GM21576 (cell line): ENCODE data around the gene GNB1L.

Experiments used
- ATAC-seq: cut with Tn5 transposase; IDR thresholded peaks from one replicate; pipeline ENCODE4 v1.9.1; 2021; ENCODE audit warnings: mild to moderate bottlenecking, moderate library complexity; ENCODE audit not compliant: unreplicated experiment

The GNB1L gene

GRCh38 chr22:19811811-19812771, 42.6 kb downstream of the GNB1L start:
- ATAC-seq: no peak

GRCh38 chr22:19811211-19811621, 43.5 kb downstream of the GNB1L start:
- ATAC-seq: no peak

GRCh38 chr22:19810381-19811201, 44.1 kb downstream of the GNB1L start:
- ATAC-seq: no peak

- no peak for ATAC-seq
Measured at GRCh38 chr22:19809741-19810140, 44.9 kb downstream of the GNB1L start.

GRCh38 chr22:19808873-19809478, 45.7 kb downstream of the GNB1L start:
- ATAC-seq: no peak

GRCh38 chr22:19807914-19808872, 46.5 kb downstream of the GNB1L start:
- no peak for ATAC-seq

GRCh38 chr22:19807161-19807913, 47.3 kb downstream of the GNB1L start:
- ATAC-seq: no peak

GRCh38 chr22:19806213-19807160, 48.2 kb downstream of the GNB1L start:
- ATAC-seq: no peak

- no peak for ATAC-seq
Measured at GRCh38 chr22:19805821-19806212, 48.9 kb downstream of the GNB1L start.

- ATAC-seq: no peak
Measured at GRCh38 chr22:19803736-19804267, 50.9 kb downstream of the GNB1L start.

GRCh38 chr22:19802894-19803735, 51.6 kb downstream of the GNB1L start:
- ATAC-seq: no peak

GRCh38 chr22:19802001-19802893, 52.4 kb downstream of the GNB1L start:
- ATAC-seq: no peak

GRCh38 chr22:19801340-19802000, 53.2 kb downstream of the GNB1L start:
- ATAC-seq: no peak

GRCh38 chr22:19800761-19801244, 53.9 kb downstream of the GNB1L start:
- no peak for ATAC-seq

GRCh38 chr22:19800306-19800705, 54.4 kb downstream of the GNB1L start:
- no peak for ATAC-seq
